ENCODE measurements around the gene KIAA0319L.
A peak's percentile ranks its signal among the peaks of the same experiment; 100 is the strongest.

The KIAA0319L gene

DNA sequence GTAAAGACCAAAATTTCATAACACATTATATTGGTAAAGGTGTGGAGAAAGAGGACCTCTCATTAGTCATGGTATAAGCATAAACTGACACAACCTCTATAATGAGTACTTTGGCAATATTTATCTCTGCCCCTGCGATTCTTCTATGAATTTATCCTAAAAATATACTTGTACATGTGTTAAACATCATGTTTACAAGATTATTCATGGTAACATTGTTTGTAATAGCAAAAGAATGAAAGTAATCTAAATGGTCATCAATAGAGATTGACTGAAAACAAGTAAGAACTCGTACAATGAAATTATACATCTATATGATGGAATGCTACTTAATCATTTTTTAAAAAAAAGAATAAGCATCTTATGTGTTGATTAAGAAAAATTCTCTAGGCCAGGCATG is 96.4 kb downstream of the KIAA0319L start:
- no peak overlapping the region for H3K27ac ChIP-seq
- no peak for TF ChIP-seq ZFX (IDR thresholded peaks at IDR 0.05)
- TF ChIP-seq, protein P1, sequence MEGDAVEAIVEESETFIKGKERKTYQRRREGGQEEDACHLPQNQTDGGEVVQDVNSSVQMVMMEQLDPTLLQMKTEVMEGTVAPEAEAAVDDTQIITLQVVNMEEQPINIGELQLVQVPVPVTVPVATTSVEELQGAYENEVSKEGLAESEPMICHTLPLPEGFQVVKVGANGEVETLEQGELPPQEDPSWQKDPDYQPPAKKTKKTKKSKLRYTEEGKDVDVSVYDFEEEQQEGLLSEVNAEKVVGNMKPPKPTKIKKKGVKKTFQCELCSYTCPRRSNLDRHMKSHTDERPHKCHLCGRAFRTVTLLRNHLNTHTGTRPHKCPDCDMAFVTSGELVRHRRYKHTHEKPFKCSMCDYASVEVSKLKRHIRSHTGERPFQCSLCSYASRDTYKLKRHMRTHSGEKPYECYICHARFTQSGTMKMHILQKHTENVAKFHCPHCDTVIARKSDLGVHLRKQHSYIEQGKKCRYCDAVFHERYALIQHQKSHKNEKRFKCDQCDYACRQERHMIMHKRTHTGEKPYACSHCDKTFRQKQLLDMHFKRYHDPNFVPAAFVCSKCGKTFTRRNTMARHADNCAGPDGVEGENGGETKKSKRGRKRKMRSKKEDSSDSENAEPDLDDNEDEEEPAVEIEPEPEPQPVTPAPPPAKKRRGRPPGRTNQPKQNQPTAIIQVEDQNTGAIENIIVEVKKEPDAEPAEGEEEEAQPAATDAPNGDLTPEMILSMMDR (conservative IDR thresholded peaks at IDR 0.05) = no peak

DNA sequence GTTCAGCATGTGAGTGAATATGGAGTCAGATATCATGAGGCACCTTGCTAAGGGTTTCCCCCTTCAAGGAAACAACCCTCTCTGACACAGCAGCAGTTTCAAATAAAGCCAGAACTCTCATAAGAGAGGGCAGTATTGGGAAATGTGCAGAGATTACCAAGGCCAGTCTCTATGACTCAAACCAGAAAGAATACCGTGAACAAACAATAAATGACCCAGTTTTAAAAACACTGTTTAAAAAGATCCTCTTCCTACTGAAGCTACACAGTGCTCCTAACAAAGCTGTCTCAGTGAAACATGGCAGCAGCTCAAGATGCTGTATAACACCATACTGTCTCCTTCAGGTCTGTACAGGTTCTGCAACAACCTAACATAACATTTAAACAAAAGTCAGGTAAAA is 102.6 kb downstream of the KIAA0319L start:
- TF ChIP-seq ZFX (IDR thresholded peaks at IDR 0.05) = no peak
- TF ChIP-seq, protein P1 (conservative IDR thresholded peaks at IDR 0.05) = no peak; the same call in 1 of the 2 replicates
- H3K27ac ChIP-seq = no peak overlapping the region

DNA sequence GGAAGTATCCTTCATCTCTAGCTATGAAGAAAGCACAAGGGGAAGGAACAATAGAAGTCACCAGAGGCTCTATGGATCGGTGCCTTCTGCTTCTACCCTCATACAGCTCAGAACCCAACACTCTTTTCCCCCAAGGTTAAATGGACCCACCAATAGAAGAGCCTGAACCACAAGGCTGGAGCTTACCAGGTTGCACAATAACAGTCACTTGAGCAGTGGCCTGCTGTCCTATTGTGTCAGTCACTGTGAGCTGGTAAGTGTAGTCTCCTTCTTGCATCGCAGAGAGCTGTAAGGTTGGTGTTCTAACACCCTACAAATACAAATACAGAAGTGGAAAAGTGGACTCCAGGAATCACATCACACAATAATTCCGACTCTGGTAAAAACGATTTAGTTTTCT is 103.0 kb downstream of the KIAA0319L start:
- TF ChIP-seq, protein P1 (conservative IDR thresholded peaks at IDR 0.05) = no peak
- TF ChIP-seq ZFX (IDR thresholded peaks at IDR 0.05) = no peak
- no peak overlapping the region for H3K27ac ChIP-seq

DNA sequence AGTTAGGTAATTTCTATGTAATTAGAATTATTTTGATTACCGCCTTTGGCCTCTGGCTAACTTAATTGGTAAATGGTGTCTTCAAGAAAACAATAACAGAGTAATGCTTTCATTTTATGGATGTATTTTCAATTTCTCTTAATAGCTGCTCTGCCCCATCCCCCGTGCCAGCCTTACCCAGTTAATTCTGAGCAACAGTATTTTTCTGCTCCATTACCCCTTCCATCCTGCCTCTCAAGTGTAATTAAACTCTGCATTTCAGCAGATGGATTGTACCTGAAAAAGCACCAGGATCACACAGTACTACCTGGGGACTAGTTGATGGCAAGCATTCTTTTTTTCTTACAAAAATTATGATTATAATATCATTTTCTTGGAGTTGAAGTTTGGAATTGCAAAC is 104.2 kb downstream of the KIAA0319L start:
- no peak overlapping the region; the same call in 1 of the 2 replicates for H3K27ac ChIP-seq

DNA sequence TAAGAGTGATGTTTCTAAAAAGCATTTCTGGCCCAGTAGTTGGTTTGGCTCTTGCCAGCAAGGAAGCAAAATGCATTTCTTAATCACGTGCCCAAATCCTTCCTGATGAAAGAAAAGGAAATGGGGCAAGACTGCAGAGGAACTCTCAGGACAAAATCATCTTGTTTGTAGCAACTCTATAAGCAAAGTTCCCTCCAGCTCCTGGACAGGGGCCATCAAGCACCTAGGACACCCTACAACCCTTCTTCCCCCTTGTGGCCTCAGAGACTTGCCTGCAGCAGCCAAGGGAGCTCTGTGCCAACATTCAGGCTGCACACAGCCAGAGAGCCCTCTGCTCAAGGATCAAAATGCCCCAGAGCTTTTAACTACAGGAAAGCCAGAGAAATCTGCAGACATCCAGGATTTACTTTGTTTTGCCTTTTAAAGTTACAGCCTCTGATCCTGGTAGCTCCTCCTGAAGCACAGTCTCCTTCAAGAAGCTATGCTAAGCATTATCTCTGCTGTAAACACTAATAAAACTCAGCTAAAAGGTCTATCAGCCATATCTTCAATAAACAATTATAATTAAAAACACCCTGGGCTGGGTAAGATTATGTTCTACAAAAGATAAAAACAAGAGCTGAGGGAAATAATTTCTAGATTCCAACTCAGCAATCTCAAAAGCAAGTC is 105.0 kb downstream of the KIAA0319L start:
- peak overlapping the region; percentile 86 for H3K27ac ChIP-seq

More for the DNA sequence above, 104.2 kb downstream of the KIAA0319L start:
- TF ChIP-seq, protein P1 (conservative IDR thresholded peaks at IDR 0.05) = no peak
- no peak for TF ChIP-seq ZFX (IDR thresholded peaks at IDR 0.05)

DNA sequence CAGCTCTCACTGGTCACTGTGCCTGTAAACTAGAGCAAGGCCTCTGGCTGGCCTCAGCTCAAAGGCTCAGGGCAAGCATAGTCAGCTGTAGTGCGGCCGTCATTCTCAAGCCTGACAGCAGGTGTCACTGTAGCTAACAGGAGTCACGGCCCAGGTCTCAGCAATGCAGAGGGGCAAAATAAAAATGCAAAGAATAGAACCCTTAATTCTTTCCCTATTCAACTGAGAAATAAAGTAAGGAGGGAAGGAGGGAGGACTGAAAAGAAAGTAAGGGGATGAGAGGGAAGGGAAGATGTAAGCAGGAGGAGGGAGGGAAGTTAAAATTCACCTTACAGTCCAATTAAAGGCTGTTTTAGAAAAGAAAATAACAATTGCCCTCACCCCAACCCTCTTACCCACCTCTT is 106.1 kb downstream of the KIAA0319L start:
- H3K27ac ChIP-seq = peak overlapping the region; percentile 86; the same call in 1 of the 2 replicates
- TF ChIP-seq ZFX (IDR thresholded peaks at IDR 0.05) = no peak
- TF ChIP-seq, protein P1 (conservative IDR thresholded peaks at IDR 0.05) = peak; percentile 95

More for the DNA sequence above, 105.0 kb downstream of the KIAA0319L start:
- no peak for TF ChIP-seq ZFX (IDR thresholded peaks at IDR 0.05)
- TF ChIP-seq, protein P1 (conservative IDR thresholded peaks at IDR 0.05) = no peak

DNA sequence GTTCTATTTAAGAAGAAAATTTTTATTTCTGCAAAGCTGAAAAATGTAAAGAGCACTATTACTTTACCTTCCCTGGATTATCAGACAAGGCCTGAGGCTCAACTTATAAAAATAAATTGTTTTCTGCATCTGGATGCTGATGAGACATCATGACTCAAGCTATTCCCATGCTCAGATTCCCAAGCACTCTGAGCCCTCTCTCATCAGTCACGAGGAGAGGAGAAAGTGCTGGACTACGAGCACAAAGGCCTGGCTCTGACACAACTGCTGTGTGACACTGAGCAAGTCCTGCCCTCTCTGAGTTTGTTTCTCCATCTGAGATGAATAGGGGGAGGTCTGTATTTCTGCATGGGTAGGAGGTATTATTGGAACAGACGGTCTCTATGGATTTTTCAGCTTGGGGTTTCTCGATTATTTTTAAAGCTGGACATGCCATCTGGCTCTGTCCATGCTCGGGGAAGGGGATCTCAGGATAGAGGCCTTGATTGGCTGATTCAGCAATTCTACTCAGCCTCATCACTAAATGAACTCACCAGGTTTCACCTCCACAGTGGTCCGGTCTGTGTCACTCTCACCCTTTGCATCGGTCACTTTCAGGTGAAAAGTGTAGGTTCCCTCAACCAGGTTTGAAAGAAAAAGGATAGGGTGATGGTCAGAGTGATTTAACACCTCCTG is 107.7 kb downstream of the KIAA0319L start:
- TF ChIP-seq, protein P1 (conservative IDR thresholded peaks at IDR 0.05) = no peak
- no peak for TF ChIP-seq ZFX (IDR thresholded peaks at IDR 0.05)

More for the DNA sequence above, 107.7 kb downstream of the KIAA0319L start:
- H3K27ac ChIP-seq = no peak overlapping the region
